ENCODE results near the gene AVPI1. TPM values are rescaled to one million over a fixed set of nuclear protein-coding genes. Genes with fewer than 3 reads are reported as not detected.
"Not testable (repeated sequence)": the region's sequence is repeated elsewhere in the genome, so short reads cannot be mapped to it uniquely, and the experiment has no call there.

Gene AVPI1
- polyA plus RNA-seq, 1 donor (not counting 4 experiments of a cell fraction or from before 2014, with no cell fraction given), result 48.8 TPM

DNA sequence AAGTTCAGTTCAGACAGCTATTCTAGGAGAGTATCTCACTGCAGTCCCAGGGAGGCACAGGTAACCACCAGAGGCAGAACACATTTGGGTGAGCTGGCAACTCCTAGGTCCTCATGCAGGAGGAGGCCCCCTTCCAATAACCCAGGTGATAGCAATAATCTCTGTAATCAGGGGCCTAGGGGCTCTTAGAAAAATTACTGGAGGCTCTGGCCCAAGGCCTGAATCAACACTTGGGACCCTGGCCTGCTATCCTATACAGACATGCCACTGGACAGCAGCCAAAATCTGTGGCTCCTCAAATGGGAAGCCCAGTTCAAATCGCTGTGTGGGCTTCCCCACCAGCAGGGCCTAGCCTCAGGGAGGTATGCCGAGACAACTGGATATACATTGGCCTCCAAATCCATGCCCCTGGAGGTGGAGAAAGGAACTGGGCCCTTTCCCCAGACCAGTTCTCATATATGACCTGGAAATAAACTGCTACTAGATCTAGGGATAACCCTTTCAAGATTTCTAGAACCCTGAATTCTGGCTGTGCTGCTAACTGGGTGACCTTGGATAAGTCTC is 1.6 kb downstream of the AVPI1 start:
- Histone ChIP-seq H3K79me2 (ENCODE audit: control insufficient read depth, insufficient read depth, low read length) (peaks cover 54% of the 10 kb centered on the region), H2AFZ (ENCODE audit: control insufficient read depth, low read length) (no peak overlapping the region), H3K9me1 (ENCODE audit: control insufficient read depth, extremely low read depth, insufficient read depth, low read length) (no peaks in the 10 kb centered on the region), H3K9ac (ENCODE audit: control insufficient read depth, extremely low read depth, insufficient read depth, low read length) (peak overlapping the region; percentile 97), H3K36me3 (ENCODE audit: control insufficient read depth in 2 of 2, extremely low read depth in 1 of 2, insufficient read depth in 2 of 2, low read length in 2 of 2) (peaks cover 3 to 18% of the 10 kb centered on the region in 2 experiments), H4K20me1 (ENCODE audit: control insufficient read depth, extremely low read depth, insufficient read depth, low read length) (peaks cover 2% of the 10 kb centered on the region), H3K9me3 (ENCODE audit: control insufficient read depth, low read depth, low read length) (no peaks in the 10 kb centered on the region), H3K4me2 (ENCODE audit: control insufficient read depth, extremely low read depth, insufficient read depth, low read depth, low read length) (peak overlapping the region; percentile 98), H3K27ac (ENCODE audit: control insufficient read depth, insufficient read depth, low read length) (peak overlapping the region; percentile 92), H3K4me1 (ENCODE audit: control insufficient read depth, extremely low read depth, insufficient read depth, low read length) (peaks cover 46% of the 10 kb centered on the region), H3K4me3 (ENCODE audit: control insufficient read depth in 2 of 3, extremely low read depth in 1 of 3, insufficient read depth in 2 of 3, low read depth in 1 of 3, low read length in 3 of 3) (peak overlapping the region; percentile 85 to 93 (median 86)), H3K27me3 (ENCODE audit: control insufficient read depth, extremely low read depth, insufficient read depth, low read length) (no peaks in the 10 kb centered on the region)
- TF ChIP-seq EZH2 (IDR thresholded peaks at IDR 0.05; ENCODE audit: low read length) (no peak), CTCF (optimal IDR thresholded peaks at IDR 0.05 in 1 of 3, IDR thresholded peaks at IDR 0.05 in 1 of 3, conservative IDR thresholded peaks at IDR 0.05 in 1 of 3; ENCODE audit: extremely low read depth in 1 of 3, insufficient read depth in 2 of 3, low read length in 3 of 3) (peak in 2 of 3 experiments; percentile 13 to 63)
- peak; percentile 41 for DNase-seq (ENCODE audit: low read depth, low spot score)
- dilution Hi-C loops (cut with MboI; ENCODE audit: extremely low pct_ligation_motif_present, low sequenced_read_pairs), result loop anchor here (5.0 kb wide), 1 partner anchor 42 kb away; no protein-coding TSS in a partner anchor
- peak; percentile 23 for FAIRE-seq

DNA sequence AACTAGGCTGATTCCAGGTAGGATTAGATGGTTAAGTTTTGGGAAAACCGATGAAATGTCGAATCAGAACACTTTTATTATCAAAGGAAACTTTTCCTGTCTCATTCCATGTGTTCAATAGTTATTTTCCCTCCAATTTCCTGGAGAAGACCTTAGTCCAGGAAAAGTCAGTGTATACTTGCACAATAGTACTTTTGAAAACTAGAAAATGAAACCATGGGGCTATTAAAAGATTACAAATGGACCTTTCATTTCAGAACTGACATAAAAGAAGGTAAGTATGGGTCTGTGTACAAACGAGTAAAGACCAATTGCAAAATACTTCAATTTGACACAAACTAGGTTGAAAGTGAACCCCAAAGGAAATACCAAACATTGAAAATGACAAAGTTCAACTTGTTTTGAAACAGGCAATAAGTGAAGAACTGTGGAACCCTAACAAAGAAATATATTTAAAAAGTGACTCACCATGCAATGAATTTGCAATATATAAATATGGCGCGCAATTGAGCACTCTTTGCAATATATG is 2.1 kb downstream of the AVPI1 start:
- FAIRE-seq, result peak; percentile 5
- H3K79me2 ChIP-seq (ENCODE audit: control insufficient read depth, insufficient read depth, low read length), result peaks cover 59% of the 10 kb centered on the region
- no peaks in the 10 kb centered on the region for H3K9me1 ChIP-seq (ENCODE audit: control insufficient read depth, extremely low read depth, insufficient read depth, low read length)
- TF ChIP-seq EZH2 (IDR thresholded peaks at IDR 0.05; ENCODE audit: low read length), result no peak
- TF ChIP-seq CTCF (optimal IDR thresholded peaks at IDR 0.05 in 1 of 3, IDR thresholded peaks at IDR 0.05 in 1 of 3, conservative IDR thresholded peaks at IDR 0.05 in 1 of 3; ENCODE audit: extremely low read depth in 1 of 3, insufficient read depth in 2 of 3, low read length in 3 of 3), result no peak
- H3K27ac ChIP-seq (ENCODE audit: control insufficient read depth, insufficient read depth, low read length), result peak overlapping the region; percentile 92
- H4K20me1 ChIP-seq (ENCODE audit: control insufficient read depth, extremely low read depth, insufficient read depth, low read length), result peaks cover 2% of the 10 kb centered on the region
- no peaks in the 10 kb centered on the region for H3K9me3 ChIP-seq (ENCODE audit: control insufficient read depth, low read depth, low read length)
- no peaks in the 10 kb centered on the region for H3K27me3 ChIP-seq (ENCODE audit: control insufficient read depth, extremely low read depth, insufficient read depth, low read length)
- no peak for DNase-seq (ENCODE audit: low read depth, low spot score)
- no peak overlapping the region for H2AFZ ChIP-seq (ENCODE audit: control insufficient read depth, low read length)
- H3K9ac ChIP-seq (ENCODE audit: control insufficient read depth, extremely low read depth, insufficient read depth, low read length), result peak overlapping the region; percentile 97
- peak overlapping the region; percentile 98 for H3K4me2 ChIP-seq (ENCODE audit: control insufficient read depth, extremely low read depth, insufficient read depth, low read depth, low read length)
- peaks cover 40% of the 10 kb centered on the region for H3K4me1 ChIP-seq (ENCODE audit: control insufficient read depth, extremely low read depth, insufficient read depth, low read length)
- dilution Hi-C loops (cut with MboI; ENCODE audit: extremely low pct_ligation_motif_present, low sequenced_read_pairs), result loop anchor here (5.0 kb wide), 1 partner anchor 42 kb away; no protein-coding TSS in a partner anchor
- H3K4me3 ChIP-seq (ENCODE audit: control insufficient read depth in 2 of 3, extremely low read depth in 1 of 3, insufficient read depth in 2 of 3, low read depth in 1 of 3, low read length in 3 of 3), result peak overlapping the region; percentile 85 to 93 (median 86)
- H3K36me3 ChIP-seq (ENCODE audit: control insufficient read depth in 2 of 2, extremely low read depth in 1 of 2, insufficient read depth in 2 of 2, low read length in 2 of 2), result peaks cover 4 to 23% of the 10 kb centered on the region in 2 experiments

GRCh38 chr10:97684368-97684713 is 2.7 kb downstream of the AVPI1 start:
- H2AFZ ChIP-seq (ENCODE audit: control insufficient read depth, low read length); H3K9me1 ChIP-seq (ENCODE audit: control insufficient read depth, extremely low read depth, insufficient read depth, low read length); H4K20me1 ChIP-seq (ENCODE audit: control insufficient read depth, extremely low read depth, insufficient read depth, low read length); FAIRE-seq; H3K27me3 ChIP-seq (ENCODE audit: control insufficient read depth, extremely low read depth, insufficient read depth, low read length); H3K9me3 ChIP-seq (ENCODE audit: control insufficient read depth, low read depth, low read length); dilution Hi-C loops (cut with MboI; ENCODE audit: extremely low pct_ligation_motif_present, low sequenced_read_pairs); DNase-seq (ENCODE audit: low read depth, low spot score): not testable (repeated sequence)
- Histone ChIP-seq H3K36me3 (ENCODE audit: control insufficient read depth in 2 of 2, extremely low read depth in 1 of 2, insufficient read depth in 2 of 2, low read length in 2 of 2) (peaks cover 6 to 28% of the 10 kb centered on the region in 2 experiments), H3K27ac (ENCODE audit: control insufficient read depth, insufficient read depth, low read length) (peak overlapping the region; percentile 92), H3K9ac (ENCODE audit: control insufficient read depth, extremely low read depth, insufficient read depth, low read length) (peak overlapping the region; percentile 97), H3K4me2 (ENCODE audit: control insufficient read depth, extremely low read depth, insufficient read depth, low read depth, low read length) (peak overlapping the region; percentile 98), H3K79me2 (ENCODE audit: control insufficient read depth, insufficient read depth, low read length) (peaks cover 63% of the 10 kb centered on the region), H3K4me1 (ENCODE audit: control insufficient read depth, extremely low read depth, insufficient read depth, low read length) (peaks cover 36% of the 10 kb centered on the region), H3K4me3 (ENCODE audit: control insufficient read depth in 2 of 3, extremely low read depth in 1 of 3, insufficient read depth in 2 of 3, low read depth in 1 of 3, low read length in 3 of 3) (peak overlapping the region; percentile 85 to 93 (median 86))
